Stimulated activated CD4-positive, alpha-beta T cell treated with anti-CD3 and anti-CD28 coated beads, Interleukin-4, amount 100 ng/mL, for 48 hours (primary cell): Measurements from ENCODE around the gene ZNF837.

Experiments
- DNase-seq, 2 donors: peaks; one replicate each; pipeline ENCODE4 v3.0.0-alpha.2; 2020; ENCODE audit warnings: low read depth in 2 of 2

Gene ZNF837

GRCh38 chr19:58318297-58318696 lies 62.5 kb downstream of the ZNF837 start:
- no peak for DNase-seq
